Activated CD4-positive, CD25-positive, alpha-beta regulatory T cell treated with anti-CD3 and anti-CD28 coated beads, Interleukin-2, amount 50 U/mL, for 72 hours (primary cell): ENCODE results near the gene SMCO1.
"Not testable (repeated sequence)": the region's sequence is repeated elsewhere in the genome, so short reads cannot be mapped to it uniquely, and the experiment has no call there.

Source experiments
- DNase-seq: peaks from one replicate; pipeline ENCODE4 v3.0.0; 2021

Gene SMCO1

GRCh38 chr3:196519718-196520082 lies 4.6 kb upstream of the SMCO1 start:
- DNase-seq: no peak

DNA sequence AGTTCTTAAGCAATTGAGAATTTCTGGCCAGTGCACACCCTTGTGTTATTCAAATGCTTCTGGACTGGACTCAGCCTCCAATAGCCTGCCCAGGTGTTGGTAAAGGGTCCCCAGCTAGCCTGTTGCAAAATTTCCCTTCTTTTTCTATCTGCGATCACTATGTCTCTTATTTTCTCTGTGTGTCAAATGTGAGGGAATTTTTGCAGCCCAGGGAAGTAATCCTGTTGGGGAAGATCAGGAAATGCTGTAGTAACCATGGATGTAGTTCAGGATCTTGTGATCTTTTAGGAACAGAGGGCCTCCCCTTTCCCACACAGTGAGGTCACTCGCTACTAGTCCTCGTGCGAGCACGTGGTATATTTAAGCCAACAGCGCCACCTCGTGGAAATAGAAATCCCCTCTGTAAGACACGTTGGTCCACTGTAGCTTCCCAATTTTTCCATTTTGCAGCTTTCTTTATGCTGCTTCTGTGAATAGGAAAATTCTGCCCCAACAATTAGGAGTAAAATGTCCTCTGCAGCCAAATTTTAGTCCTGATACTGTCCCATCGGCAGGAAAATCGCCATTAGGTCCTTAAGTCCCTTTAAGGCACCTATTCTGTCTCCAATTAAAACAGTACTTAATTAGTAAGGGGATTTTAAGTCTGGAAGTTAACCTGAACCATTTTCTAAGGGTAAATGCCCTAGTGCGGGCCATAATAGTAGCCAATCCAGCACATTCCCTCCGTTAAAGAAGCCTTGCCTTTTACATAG lies 4.0 kb upstream of the SMCO1 start:
- DNase-seq: peak; percentile 63

- DNase-seq: no peak
Measured at GRCh38 chr3:196517919-196518318, 2.8 kb upstream of the SMCO1 start.

DNA sequence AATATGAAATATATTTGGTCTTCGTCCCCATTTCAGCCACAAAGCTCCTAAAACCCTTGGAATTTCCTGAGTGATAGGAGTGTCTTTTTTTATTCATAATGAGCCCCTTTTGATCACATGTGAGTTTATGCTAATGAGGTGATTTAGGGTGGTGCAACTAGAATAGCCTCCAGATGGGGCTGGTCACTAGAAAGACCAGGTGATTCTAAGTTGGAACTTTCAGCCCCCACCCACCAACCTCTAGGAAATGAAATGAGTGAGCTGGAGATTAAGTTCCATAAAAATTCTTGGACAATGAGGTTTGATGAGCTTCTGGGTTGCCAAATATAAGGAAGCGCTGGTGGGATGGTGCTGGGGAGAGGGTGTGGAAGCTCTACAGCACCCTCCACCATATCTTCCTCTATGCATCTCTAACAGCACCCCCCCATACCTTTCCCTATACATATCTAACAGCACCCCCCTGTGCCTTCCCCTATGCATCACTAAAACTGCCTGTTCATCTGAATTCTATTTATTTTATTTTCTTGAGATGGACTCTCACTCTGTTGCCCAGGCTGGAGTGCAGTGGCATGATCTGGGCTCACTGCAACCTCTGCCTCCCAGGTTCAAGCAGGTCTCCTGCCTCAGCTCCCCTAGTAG lies 2.1 kb upstream of the SMCO1 start:
- no peak for DNase-seq

GRCh38 chr3:196514350-196514716 lies 813 bp downstream of the SMCO1 start:
- no peak for DNase-seq

DNA sequence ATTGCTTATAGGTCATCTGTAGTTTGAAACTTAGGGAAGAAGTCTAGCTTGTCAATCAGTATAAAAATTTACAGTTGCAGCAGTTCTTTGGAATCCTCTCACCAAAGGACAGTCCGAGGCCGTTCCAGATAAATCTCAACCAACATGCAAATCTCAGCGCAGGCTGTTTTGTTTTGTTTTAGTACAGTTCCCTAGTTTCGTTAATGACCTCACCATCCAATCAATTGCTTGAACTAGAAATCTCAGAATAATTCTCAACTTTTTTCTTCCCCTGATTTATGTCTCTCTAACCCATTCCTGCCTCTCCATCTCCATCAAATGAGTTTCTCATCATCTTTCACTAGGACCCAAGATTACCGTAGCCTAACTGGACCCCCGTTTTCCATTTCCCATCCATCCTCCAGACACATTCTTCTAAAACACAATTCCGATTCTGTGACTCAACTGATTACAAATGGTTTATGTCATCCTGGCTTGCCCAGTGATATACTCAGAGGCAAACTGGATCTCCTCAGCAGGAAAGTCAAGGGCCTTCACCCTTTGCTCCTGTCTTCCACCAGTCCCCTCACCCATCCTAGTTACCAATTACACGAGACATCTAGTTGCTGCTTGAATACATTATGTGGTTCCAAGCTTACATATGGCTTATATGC lies 1.3 kb downstream of the SMCO1 start:
- no peak for DNase-seq

DNA sequence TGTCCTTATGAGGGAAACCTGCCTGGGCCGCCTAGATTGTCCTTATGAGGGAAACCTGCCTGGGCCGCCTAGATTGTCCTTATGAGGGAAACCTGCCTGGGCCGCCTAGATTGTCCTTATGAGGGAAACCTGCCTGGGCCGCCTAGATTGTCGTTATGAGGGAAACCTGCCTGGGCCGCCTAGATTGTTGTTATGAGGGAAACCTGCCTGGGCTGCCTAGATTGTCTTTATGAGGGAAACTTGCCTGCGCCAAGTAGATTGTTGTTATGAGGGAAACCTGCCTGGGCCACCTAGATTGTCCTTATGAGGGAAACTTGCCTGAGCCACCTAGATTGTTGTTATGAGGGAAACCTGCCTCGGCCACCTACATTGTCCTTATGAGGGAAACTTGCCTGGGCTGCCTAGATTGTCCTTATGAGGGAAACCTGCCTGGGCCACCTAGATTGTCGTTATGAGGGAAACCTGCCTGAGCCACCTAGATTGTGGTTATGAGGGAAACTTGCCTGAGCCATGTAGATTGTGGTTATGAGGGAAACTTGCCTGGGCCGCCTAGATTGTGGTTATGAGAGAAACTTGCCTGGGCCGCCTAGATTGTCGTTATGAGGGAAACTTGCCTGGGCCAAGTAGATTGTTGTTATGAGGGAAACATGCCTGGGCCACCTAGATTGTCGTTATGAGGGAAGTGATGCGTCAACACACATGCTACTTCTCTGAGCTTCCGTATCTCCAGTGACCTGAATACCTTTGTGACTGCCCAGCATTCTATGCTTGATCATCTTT lies 3.3 kb downstream of the SMCO1 start:
- DNase-seq: not testable (repeated sequence)

DNA sequence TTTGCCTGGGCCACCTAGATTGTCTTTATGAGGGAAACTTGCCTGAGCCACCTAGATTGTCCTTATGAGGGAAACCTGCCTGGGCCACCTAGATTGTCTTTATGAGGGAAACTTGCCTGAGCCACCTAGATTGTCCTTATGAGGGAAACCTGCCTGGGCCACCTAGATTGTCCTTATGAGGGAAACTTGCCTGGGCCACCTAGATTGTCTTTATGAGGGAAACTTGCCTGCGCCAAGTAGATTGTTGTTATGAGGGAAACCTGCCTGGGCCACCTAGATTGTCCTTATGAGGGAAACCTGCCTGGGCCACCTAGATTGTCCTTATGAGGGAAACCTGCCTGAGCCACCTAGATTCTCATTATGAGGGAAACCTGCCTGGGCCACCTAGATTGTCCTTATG lies 4.0 kb downstream of the SMCO1 start:
- not testable (repeated sequence) for DNase-seq

- DNase-seq: no peak
Measured at GRCh38 chr3:196506687-196507086, 8.5 kb downstream of the SMCO1 start.

DNA sequence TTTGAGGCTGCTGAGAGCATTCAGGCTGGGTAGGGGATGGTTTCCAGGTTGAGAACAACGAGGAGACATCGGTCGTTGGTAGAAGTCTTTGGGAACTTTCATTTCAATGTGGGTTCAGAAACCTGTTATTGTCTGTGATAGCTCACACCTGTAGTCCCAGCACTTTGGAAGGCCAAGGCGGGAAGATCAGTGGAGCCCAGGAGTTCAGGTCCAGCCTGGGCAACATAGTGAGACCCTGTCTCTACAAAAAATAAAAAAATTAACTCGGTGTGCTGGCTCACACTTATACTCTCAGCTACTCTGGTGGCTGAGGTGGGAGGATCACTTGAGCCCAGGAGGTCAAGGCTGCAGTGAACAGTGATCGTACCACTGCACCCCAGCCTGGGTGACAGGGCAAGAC lies 10.6 kb downstream of the SMCO1 start:
- DNase-seq: no peak

DNA sequence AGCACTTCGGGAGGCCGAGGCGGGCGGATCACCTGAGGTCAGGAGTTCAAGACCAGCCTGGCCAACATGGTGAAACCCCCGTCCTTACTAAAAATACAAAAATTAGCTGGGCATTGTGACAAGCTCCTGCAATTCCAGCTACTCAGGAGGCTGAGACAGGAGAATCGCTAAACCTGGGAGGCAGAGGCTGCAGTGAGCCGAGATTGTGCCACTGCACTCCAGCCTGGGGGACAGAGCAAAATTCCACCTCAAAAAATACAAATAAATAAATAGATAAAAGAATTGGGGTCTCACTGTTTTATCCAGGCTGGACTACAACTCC lies 11.1 kb downstream of the SMCO1 start:
- not testable (repeated sequence) for DNase-seq

DNA sequence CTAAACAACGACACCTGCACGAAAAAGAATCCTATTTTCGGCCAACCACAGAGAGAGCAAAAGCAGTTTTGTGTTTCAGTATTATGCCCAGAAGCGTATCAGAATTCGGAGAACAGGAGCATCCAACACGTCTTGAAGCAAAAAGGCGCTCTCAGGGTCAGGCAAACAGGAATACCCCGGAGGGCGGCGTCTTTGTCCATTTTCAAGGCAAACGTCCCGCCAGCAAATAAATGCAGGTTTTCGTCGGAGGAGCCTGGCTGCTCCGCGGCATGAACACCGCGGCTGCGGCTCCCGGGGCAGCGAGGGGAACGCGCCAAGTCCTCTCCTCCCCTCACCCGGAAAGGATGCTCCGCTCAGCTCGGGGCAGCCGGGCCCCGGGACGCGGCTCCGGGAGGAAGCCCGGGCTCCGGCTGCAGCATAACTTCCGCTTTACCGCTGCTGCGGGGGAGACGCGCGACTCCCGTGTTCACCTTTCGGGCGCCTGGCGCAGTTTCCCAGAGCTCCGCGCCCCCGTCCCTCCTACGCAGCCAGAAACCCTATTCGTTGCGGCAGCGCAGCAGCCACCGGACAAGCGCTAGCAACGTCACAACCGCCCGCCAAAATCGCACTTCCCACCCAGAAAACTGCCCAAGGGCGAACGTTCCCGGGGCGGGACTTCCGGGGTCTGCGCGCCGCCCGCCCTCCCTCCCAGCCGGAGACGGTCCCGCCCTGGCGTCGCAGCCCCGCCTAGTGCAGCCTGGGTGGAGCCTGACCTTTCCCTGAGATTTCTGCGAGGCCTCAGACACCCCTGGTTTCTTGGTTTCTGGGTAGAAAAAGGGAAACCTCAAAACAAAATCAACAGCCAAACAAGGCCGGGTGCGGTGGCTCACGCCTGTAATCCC lies 11.7 kb downstream of the SMCO1 start, which contains the start of gene RNF168:
RNF168 (minus strand) TSS at position 573 of the 881 bp plus-strand sequence. CDS start 595 bp downstream, outside the sequence.
- peak; percentile 84 for DNase-seq

- peak; percentile 48 for DNase-seq
Measured at GRCh38 chr3:196502775-196503195, 12.4 kb downstream of the SMCO1 start.

DNA sequence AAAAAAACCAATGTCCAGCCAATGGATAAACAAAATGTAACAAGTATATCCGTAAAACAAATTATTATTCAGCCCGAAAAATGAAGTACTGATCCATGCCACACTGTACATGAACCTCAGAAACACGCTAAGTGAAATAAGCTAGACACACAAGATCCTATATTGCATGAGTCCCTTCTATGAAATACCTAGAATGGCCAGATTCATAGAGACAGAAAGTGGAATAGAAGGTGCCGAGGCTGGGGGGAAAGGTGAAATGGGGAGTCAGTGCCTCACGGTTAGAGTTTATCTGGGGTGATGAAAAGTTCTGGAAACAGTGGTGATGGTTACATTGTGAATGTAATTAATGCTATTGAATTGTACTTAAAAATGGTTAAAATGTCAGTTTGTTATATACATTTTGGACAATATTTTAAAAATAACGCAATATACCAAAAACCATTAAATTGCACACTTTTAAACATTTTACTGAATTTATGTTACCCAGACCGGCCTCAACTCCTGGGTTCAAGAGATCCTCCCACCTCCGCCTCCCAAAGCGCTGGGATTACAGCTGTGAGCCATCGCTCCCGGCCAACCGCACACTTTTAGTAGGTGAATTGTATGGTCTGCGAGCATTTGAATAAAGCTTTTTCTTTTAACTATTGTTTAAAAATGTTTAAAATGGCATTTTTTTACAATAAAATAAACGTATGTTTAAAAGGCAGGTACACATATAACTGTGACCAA lies 13.7 kb downstream of the SMCO1 start:
- no peak for DNase-seq

GRCh38 chr3:196499807-196500524 lies 15.2 kb downstream of the SMCO1 start:
- DNase-seq: no peak

DNA sequence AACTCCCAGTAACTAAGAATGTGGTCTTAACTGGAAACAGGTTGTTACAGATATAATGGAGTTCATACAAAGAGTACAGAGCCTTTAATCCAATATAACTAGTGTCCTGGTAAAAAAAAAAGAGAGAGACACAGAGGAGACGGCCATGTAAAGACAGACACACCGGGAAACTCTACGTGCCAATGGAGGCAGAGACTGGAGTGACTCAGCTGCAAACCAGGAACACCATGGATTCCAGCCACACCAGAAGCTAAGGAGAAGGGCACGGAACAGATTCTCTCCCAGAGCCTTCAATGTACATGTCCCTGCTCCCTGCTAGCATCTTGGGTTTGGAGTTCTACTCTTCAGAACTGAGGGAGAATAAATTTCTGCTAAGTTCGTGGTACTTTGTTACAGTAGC lies 16.1 kb downstream of the SMCO1 start:
- no peak for DNase-seq

- no peak for DNase-seq
Measured at GRCh38 chr3:196498297-196498696, 16.8 kb downstream of the SMCO1 start.

GRCh38 chr3:196496183-196496582 lies 19.0 kb downstream of the SMCO1 start:
- no peak for DNase-seq

- no peak for DNase-seq
Measured at GRCh38 chr3:196493292-196493691, 21.9 kb downstream of the SMCO1 start.

- DNase-seq: no peak
Measured at GRCh38 chr3:196492080-196492479, 23.1 kb downstream of the SMCO1 start.

DNA sequence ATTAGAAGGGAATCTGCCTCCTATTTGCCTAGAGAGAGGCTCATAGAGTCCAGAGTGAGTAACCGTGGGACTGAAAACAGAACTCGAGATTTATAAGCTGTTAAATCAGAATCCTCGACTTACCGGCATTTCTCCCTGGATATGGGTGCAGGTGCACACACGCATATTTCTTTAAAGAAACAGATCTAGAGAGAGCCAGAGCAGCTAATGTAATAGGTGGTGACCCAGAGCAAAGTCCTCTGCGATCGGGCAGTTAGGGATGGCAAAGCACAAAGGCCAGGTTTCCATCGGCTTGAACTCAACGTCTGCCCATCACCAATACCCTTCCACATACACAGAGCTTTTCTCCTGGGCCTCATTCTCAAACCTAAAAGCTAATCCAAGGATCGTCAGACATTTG lies 25.4 kb downstream of the SMCO1 start:
- no peak for DNase-seq
